ENCODE results near the gene KLHDC7A.

The KLHDC7A gene

DNA sequence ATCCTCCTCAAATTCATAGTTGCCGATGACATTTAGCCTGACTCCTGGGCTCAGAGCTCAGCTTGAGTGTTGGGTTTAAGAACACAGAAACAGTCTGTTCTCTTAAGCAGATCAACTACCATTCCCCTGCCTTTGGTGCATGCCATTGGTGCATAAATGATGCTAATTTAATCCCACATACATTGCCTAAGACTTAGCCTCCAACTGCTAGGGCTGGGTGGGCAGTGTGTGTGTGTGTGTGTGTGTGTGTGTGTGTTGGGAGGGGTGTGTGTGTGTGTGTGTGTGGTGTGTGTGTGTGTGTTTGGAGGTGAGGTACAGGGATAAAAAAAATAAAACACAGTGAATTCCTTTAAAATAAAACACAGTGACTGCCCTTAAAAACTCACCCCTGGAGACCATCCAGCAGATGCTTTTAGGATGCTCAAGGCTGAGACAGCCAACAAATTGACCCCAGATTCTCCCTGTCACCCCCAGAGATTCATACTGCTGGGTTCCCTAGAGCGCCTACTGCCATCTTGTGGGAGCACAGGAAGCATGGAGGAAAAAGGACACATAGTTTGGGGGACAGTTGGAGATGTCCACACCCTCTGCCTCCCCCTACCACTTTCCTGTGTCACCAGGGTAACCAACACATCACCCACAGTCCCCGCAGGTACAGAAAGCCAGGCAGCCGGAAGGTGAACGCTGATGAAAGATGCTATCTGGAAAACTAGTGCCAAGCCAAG, 30.6 kb downstream of the KLHDC7A start:
- DNase-seq (ENCODE audit: insufficient read length, low spot score) (no peak), FAIRE-seq (no peak)
- TF ChIP-seq CTCF (IDR thresholded peaks at IDR 0.05; ENCODE audit: insufficient read depth, missing control alignments): no peak

DNA sequence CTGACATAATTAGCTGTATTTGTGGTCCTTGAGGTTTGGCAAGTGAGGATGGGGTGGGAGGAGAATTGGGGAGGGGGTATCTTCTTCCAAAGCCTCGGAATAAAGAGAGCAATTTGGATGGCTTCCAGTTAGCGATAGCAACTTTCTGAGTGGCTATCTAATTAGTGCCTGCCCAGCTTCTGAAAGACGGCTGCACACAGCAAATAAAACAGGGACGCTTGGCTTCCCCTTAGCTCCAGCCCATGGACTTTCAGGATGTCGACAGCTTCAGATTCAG, 31.1 kb downstream of the KLHDC7A start:
- TF ChIP-seq CTCF (IDR thresholded peaks at IDR 0.05; ENCODE audit: insufficient read depth, missing control alignments): no peak
- DNase-seq (ENCODE audit: insufficient read length, low spot score) (no peak), FAIRE-seq (no peak)

DNA sequence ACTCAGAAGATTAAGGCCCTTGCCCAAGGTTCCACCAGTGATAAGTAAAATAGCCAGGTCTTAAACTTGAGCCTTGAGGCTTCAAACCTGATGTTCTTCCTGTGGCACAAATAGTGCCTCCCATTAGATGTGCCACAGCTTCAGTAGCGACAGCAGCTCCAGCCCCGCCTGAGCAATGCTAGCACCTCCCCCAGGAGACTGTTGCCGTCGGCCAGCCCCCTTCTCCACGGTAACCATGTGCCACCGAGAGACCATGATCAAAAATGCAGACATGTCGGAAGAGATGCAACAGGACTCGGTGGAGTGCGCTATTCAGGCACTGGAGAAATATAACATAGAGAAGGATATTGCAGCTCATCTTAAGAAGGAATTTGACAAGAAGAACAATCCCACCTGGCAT, 32.2 kb downstream of the KLHDC7A start:
- DNase-seq (ENCODE audit: insufficient read length, low spot score) (no peak), FAIRE-seq (no peak)
- no peak for TF ChIP-seq CTCF (IDR thresholded peaks at IDR 0.05; ENCODE audit: insufficient read depth, missing control alignments)

- no peak for TF ChIP-seq CTCF (IDR thresholded peaks at IDR 0.05; ENCODE audit: insufficient read depth, missing control alignments)
- no peak for FAIRE-seq
Measured at GRCh38 chr1:18513995-18514394, 33.3 kb downstream of the KLHDC7A start.

DNA sequence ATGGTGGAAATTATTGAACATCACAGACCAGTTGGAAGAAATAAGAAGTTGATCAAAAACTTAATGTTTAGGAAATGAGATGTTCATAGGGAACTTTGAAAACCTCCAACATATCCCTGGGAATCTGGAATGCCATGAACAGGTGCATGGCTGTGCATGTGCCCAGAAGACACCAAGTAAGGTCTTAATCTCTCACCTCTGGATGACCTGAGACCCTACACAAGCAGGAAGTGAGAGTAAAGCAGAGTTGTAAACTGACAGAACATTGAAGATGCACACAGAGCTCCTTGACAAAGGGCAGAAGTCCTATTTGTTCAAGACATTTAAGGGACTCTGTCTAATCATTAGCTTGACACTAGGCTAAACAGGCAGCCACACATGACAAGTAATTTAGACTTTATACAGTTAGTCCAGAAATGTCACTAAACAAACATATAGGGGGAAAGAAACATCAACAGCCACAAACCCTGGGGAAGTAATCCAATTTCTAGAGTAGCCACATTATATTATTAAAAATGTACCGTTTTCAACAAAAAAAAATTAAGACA, 34.5 kb downstream of the KLHDC7A start:
- no peak for TF ChIP-seq CTCF (IDR thresholded peaks at IDR 0.05; ENCODE audit: insufficient read depth, missing control alignments)
- FAIRE-seq (no peak), DNase-seq (ENCODE audit: insufficient read length, low spot score) (no peak)

More at GRCh38 chr1:18513995-18514394, 33.3 kb downstream of the KLHDC7A start:
- no peak for DNase-seq (ENCODE audit: insufficient read length, low spot score)

- no peak for TF ChIP-seq CTCF (IDR thresholded peaks at IDR 0.05; ENCODE audit: insufficient read depth, missing control alignments)
- FAIRE-seq (no peak), DNase-seq (ENCODE audit: insufficient read length, low spot score) (no peak)
Measured at GRCh38 chr1:18516473-18516872, 35.7 kb downstream of the KLHDC7A start.

DNA sequence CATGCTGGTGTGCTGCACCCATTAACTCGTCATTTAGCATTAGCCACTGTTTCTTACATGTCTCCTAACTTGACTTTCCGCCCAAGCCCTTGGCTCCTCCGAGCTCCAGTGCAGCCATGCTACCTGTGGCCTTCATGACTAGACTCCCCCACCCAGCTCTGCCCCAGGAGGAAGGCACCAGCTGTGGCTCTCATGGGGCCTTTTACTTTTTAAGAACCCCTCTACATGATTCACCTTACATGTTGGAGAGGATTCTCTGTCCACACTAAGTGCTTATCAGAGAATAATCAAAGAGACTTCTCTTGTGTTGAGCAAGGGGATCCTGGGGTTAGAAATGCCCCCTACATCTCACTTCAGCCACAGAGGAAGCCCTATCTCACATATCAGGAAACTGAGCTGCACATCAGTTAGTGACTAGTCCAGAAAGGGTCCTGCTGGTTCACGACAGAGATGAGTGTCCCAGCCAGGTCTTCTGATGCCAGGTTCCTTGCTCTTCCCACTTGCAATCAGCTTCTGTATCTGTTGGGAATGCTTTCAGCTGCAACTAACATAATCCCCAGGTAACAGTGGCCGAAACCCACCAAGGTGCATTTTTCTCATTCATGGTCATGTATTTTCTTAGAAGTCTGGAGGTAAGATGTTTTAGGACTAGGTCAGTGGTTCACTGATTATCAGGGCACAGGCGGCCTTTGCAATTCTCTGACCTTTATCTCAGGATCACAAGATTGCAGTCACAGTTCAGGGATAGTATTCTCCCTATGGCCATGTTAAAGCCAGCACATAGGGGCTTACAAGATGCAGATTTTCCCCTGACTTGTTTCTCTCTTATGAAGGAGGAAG, 45.9 kb downstream of the KLHDC7A start:
- DNase-seq (ENCODE audit: insufficient read length, low spot score): no peak
- FAIRE-seq: no peak
- no peak for TF ChIP-seq CTCF (IDR thresholded peaks at IDR 0.05; ENCODE audit: insufficient read depth, missing control alignments)
